Nephron progenitor cell (in vitro differentiated cells): Measurements from ENCODE around the gene CEP76.

Experiments used
- DNase-seq: peaks from one replicate; pipeline ENCODE4 v3.0.0; 2021
- H3K27ac Mint-ChIP-seq: 2 replicates; pipeline ENCODE4 v1.8.0; 2021; ENCODE audit warnings: mild to moderate bottlenecking, moderate library complexity, mixed read lengths
- H3K27me3 Mint-ChIP-seq: 2 replicates; pipeline ENCODE4 v1.8.0; 2021; ENCODE audit warnings: mild to moderate bottlenecking, low read depth, mixed read lengths; ENCODE audit not compliant: poor library complexity
- H3K36me3 Mint-ChIP-seq: 2 replicates; pipeline ENCODE4 v1.8.0; 2021; ENCODE audit warnings: low read depth, mixed read lengths
- H3K4me1 Mint-ChIP-seq: 2 replicates; pipeline ENCODE4 v1.8.0; 2021; ENCODE audit warnings: mixed read lengths
- H3K4me3 Mint-ChIP-seq: 2 replicates; pipeline ENCODE4 v1.8.0; 2021; ENCODE audit warnings: mild to moderate bottlenecking, moderate library complexity, mixed read lengths
- H3K9me3 Mint-ChIP-seq: 2 replicates; pipeline ENCODE4 v1.8.0; 2021; ENCODE audit warnings: mild to moderate bottlenecking, moderate library complexity, mixed read lengths
- TF ChIP-seq, protein P1 (sequence below): fragments of 200-600 bp; sonication (generic); IDR thresholded peaks from 2 replicates; pipeline ENCODE4 v1.5.0; 2021; ENCODE audit warnings: antibody characterized with exemption

Gene CEP76

DNA sequence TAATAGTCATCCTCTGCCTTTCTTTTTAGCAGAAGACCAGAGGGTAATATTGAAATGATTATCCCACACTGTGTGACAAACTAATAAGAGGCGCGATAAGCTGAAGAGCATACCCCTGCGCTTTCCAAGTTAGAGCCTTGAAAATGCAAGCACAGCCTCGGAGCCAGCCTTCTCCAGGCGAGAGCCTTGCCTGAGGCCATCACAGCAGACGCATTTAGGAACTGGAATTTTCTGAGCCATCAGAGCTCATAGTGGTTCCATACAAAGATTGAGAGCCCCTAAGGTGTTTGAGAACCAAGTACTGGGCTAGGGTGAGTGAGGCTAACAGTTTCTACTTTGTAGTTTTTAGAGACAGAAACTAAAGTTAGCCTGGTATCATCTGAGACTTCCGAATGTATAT, 20.2 kb upstream of the CEP76 start:
- H3K9me3 Mint-ChIP-seq = no peaks in the 10 kb centered on the region
- peaks cover 6% of the 10 kb centered on the region for H3K27me3 Mint-ChIP-seq
- no peak overlapping the region for H3K27ac Mint-ChIP-seq
- H3K4me3 Mint-ChIP-seq = no peak overlapping the region
- no peak for DNase-seq
- no peaks in the 10 kb centered on the region for H3K4me1 Mint-ChIP-seq
- peaks cover 46% of the 10 kb centered on the region for H3K36me3 Mint-ChIP-seq
- TF ChIP-seq, protein P1, sequence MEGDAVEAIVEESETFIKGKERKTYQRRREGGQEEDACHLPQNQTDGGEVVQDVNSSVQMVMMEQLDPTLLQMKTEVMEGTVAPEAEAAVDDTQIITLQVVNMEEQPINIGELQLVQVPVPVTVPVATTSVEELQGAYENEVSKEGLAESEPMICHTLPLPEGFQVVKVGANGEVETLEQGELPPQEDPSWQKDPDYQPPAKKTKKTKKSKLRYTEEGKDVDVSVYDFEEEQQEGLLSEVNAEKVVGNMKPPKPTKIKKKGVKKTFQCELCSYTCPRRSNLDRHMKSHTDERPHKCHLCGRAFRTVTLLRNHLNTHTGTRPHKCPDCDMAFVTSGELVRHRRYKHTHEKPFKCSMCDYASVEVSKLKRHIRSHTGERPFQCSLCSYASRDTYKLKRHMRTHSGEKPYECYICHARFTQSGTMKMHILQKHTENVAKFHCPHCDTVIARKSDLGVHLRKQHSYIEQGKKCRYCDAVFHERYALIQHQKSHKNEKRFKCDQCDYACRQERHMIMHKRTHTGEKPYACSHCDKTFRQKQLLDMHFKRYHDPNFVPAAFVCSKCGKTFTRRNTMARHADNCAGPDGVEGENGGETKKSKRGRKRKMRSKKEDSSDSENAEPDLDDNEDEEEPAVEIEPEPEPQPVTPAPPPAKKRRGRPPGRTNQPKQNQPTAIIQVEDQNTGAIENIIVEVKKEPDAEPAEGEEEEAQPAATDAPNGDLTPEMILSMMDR = no peak

DNA sequence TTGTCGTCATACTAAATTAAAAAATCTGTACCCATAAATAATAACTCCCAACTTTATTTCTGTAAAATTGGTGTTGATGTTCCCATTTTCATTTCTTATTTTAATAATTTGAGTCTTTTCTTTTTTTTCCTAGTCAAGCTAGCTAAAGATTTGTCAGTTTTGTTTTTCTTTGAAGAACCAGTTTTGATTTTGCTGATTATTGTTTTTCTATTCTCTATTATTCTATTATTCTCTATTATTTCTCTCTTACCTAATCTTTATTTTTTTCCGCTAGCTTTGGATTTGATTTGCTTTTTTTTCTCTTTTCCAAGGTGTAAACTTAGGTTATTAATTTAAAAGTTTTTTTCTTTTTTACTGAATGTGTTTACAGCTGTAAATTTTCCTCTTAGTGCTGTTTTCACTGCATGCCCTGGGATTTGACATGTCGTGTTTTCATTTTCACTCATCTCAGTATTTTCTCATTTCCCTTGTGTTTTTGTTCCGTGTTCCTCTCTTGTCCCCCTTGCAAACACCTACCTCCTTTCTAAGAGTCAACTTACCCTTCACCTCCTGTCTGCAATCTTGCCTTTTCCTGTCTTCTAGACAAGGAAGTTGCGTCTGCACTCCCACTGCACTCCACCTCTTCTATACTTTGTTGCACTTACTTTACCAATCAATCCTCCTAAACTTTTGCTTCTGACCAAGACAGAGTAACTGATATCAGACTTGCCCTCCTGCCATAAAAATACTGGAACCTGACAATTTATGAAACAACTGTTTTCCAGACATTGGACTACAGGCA, 19.2 kb upstream of the CEP76 start:
- H3K27ac Mint-ChIP-seq = peak overlapping the region; percentile 49
- peaks cover 44% of the 10 kb centered on the region for H3K36me3 Mint-ChIP-seq
- H3K4me3 Mint-ChIP-seq = no peak overlapping the region
- no peaks in the 10 kb centered on the region for H3K9me3 Mint-ChIP-seq
- peaks cover 6% of the 10 kb centered on the region for H3K27me3 Mint-ChIP-seq
- no peak for DNase-seq
- H3K4me1 Mint-ChIP-seq = no peaks in the 10 kb centered on the region
- TF ChIP-seq, protein P1 = no peak

DNA sequence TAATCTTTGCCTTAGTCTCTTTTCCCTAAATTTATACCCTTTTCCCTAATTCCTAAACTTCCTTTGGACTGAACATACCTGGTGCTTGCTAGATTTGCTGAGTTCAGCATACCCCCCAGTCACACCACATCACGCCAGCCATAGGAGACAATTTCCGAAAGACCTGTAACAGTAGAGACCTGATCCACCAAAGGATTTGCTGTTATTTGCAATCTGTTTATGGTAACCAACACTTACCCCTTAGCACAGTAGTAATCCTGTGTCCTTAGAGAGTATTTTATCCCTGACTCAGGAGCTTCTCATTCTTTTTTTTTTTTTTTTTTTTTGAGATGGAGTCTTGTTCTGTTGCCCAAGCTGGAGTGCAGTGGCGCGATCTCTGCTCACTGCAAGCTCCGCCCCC, 8.9 kb upstream of the CEP76 start:
- no peak overlapping the region for H3K4me3 Mint-ChIP-seq
- H3K9me3 Mint-ChIP-seq = no peaks in the 10 kb centered on the region
- TF ChIP-seq, protein P1 = no peak
- no peak for DNase-seq
- H3K4me1 Mint-ChIP-seq = no peaks in the 10 kb centered on the region
- H3K27ac Mint-ChIP-seq = no peak overlapping the region
- peaks cover 4% of the 10 kb centered on the region for H3K27me3 Mint-ChIP-seq
- peaks cover 47% of the 10 kb centered on the region for H3K36me3 Mint-ChIP-seq

DNA sequence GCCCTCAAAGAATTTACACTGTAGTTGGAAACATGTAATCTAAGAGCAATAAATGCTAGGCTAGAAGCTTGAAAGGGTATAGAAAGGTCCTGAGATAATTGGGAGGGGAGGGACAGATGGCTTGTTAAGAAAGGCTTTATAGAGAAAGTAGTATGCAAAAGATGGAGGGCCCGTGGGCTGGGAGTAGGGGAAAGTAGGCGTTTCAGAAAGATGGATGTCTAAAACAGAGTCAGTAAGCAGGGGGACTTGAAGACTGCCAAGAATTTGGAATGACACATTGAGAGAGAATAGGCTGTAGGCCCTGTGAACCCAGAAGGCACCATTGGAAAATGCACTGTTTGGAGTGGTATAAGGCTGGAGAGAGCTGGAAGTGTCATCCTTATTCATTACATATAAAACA, 1.1 kb upstream of the CEP76 start:
- Mint-ChIP-seq H3K27me3 (peaks cover 3% of the 10 kb centered on the region), H3K36me3 (peaks cover 38% of the 10 kb centered on the region), H3K9me3 (no peaks in the 10 kb centered on the region), H3K4me3 (peak overlapping the region; percentile 99), H3K4me1 (peaks cover 41% of the 10 kb centered on the region), H3K27ac (peak overlapping the region; percentile 1)
- no peak for DNase-seq
- TF ChIP-seq, protein P1 = no peak

DNA sequence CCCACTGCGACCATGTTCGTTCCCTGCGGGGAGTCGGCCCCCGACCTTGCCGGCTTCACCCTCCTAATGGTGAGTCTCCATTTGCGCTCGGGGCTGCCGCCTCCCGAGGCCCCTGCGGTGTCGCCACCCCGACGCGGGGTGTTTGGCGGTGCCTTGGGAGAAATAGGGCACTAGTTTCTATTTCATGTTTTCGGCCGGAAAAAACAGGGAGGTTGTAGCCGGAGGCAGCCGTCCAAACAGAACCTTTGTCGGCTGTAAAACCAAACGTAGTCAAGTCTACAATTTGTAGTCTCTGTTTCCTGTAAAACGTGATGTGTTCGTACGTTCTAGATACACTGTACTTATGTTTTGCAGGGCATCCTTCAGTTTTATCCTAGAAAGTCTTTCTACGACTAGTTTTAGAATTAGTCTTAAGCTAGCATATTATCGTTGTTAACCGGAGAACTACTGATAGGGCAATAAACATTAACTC, 609 bp upstream of the CEP76 start:
- peaks cover 41% of the 10 kb centered on the region for H3K4me1 Mint-ChIP-seq
- no peaks in the 10 kb centered on the region for H3K9me3 Mint-ChIP-seq
- TF ChIP-seq, protein P1 = no peak
- H3K36me3 Mint-ChIP-seq = peaks cover 42% of the 10 kb centered on the region
- no peak for DNase-seq
- peak overlapping the region; percentile 99 for H3K4me3 Mint-ChIP-seq
- peak overlapping the region; percentile 100 for H3K27ac Mint-ChIP-seq
- peaks cover 3% of the 10 kb centered on the region for H3K27me3 Mint-ChIP-seq

DNA sequence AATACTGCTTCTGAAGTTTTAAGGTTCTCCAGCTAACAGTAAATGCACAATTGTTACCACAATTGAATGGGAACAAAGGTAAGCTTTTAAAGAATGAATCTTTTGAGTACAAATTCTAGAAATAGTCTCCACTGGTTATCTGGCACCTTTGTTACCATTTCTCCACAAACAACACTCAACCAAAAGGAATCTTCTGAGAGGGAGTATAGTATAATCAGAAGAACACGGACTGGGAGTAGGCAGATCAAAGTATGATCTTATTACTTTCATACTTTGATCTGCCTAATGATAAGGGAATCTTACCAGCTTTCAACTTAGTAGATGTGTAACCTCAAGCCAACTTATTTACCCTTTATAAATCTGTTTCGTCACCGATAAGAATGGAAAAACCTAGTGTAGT, 1.4 kb downstream of the CEP76 start:
- Mint-ChIP-seq H3K27me3 (peaks cover 3% of the 10 kb centered on the region), H3K4me1 (peaks cover 41% of the 10 kb centered on the region), H3K9me3 (no peaks in the 10 kb centered on the region), H3K27ac (peak overlapping the region; percentile 100), H3K36me3 (peaks cover 35% of the 10 kb centered on the region), H3K4me3 (peak overlapping the region; percentile 99)
- no peak for DNase-seq
- TF ChIP-seq, protein P1 = no peak
